GM21528 (cell line): ENCODE measurements around the gene ZP2.
"Not testable (repeated sequence)": the region's sequence is repeated elsewhere in the genome, so short reads cannot be mapped to it uniquely, and the experiment has no call there.

Experiments
- ATAC-seq: cut with Tn5 transposase; IDR thresholded peaks from one replicate; pipeline ENCODE4 v1.9.1; 2021; ENCODE audit warnings: mild to moderate bottlenecking, moderate library complexity; ENCODE audit not compliant: unreplicated experiment, low FRiP score

Gene ZP2

DNA sequence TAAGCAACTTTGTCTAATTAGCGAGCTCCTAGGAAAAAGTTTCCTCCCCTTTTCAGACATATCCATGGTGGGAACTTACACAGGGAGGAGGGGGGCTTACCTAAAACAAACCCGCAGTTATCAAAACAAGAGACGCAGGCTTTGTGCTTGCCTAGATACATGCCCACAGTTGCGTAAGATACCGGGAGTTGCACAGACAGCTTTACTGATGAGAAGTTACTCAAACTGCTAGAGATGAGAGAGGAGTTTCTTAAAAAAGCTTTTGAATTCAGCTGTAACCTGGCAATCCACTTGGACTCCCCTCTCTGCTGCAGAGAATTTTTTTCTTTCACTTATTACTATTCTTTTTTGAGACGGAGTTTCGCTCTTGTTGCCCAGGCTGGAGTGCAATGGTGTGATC is 6.8 kb upstream of the ZP2 start:
- ATAC-seq = no peak

GRCh38 chr16:21217121-21217520 is 5.7 kb upstream of the ZP2 start:
- ATAC-seq = no peak

DNA sequence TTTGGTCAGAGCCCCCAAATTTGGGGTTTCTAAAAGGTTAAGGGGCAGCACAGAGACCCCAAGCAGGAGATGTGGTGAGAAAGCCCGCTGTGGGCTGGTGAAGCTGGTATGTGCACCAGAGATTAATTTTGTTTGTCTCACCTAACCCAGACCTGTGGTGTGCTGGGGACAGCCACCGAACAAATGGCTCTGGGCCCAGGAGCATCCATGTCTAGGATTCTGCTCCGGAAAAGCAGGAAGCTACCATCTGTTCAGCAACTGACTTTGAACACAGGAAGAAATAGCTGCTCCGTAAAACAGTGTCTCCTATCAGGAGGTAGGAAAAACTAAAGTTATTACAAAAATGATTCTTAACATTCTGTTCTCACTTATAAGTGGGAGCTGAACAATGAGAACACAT is 2.7 kb upstream of the ZP2 start:
- ATAC-seq = no peak

DNA sequence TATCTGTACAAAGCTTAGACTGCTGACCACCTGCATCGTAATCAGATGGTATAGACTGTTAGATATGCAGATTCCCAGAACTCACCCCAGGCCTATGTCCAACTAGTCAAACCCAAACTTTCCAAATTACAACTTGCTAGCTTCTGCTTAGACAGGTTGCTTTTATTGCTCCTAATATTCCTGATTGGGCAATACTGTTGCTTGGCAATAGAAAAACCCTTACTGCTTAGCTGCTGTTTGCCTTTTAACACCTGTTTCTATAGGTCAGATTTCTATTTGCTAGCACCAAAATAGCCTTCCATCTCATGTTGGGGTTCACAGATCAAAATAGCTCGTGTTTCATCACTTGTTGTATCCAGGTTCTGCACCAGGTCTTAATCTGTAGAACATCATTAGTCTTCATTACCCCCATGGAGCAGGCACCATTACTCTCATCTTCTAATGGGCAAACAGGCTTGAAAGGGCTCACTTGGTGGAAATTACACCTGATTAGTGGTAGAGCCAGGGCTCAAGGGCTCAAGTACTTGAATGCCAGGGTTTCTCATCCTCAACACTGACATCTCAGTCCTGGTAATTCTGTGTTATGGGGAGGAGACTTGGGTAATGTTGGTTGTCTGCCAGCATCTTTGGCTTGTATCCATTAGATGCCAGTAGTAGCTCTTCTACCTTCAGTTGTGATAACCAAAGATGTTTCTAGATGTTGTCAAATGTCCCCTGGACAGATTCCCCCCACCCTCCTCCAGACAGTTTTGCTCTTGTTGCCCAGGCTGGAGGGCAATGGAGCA is 2.7 kb downstream of the ZP2 start:
- ATAC-seq = no peak

DNA sequence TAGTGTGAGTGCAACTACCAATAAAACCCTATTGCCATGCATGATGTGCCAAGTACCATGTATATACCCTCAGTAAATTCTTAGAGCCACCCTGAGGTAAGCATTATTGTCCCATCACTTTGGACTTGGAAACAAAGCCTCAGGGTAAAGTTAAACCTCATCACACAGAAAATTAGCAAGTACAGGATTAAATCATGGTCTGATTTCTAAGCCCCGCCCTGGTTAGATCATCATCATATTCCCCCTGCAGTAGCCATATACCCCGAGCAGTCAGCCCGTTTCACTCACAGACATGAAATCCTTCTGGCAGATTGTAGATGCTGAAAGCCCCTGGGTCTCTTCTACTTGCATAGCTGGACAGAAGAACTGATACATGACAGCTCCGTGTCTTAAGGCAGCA is 4.8 kb downstream of the ZP2 start:
- ATAC-seq = no peak

GRCh38 chr16:21205303-21205702 is 6.1 kb downstream of the ZP2 start:
- ATAC-seq = no peak

DNA sequence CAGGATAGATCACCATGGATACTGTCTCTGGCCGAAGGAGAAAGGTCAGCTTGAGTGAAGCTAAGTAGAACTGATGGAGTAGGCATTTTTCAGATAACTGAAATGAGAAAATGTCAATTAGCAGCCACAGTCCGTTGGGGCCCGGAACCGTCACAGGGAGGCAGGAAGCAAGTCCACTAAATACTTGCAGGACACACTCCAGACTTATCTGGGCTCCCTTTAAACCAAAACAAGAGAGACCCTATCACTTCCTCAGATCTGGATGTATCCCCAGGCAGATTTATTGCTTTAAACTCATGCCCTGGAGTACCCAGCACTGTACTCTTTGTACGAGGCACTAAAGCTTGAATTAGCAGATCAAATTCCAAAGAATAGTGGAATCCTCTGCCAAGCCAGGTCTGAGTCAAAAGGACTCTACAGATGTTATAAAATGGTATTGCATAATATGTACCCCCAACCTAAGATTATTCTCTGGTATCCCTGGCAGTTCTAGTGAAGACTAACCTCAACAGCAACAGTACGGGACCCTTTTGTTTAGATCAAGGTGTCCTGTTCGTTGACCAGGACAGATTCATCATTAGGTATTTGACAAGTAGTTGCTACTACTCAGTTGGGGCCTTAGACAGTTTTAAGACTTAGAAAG is 8.1 kb downstream of the ZP2 start:
- no peak for ATAC-seq

DNA sequence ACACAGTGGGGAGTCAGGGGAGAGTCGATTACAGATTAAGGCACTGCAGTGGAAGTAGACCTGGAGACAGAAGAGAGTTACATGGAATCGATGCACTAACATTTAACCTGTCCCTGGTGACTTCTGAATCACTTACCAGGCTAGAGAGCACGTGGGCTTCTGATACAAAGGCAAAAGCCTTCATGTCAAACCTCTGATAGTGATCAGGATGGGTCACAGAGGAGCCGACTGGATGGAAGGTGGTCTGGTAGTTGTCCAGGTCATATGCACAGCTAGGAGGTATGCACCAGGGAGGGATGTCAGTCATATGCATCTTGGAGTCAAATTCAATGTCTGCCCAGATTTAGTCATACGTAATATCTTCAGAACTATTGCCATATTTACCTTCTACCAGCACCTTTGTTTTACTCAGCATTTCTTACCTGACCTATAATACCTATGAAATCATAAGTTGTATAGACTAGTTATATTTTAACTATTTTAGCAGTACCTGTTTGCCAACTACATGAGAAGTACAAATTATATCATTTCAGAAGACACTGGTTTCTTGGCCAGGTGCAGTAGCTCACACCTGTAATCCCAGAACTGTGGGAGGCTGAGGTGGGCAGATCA is 11.7 kb downstream of the ZP2 start:
- ATAC-seq = no peak

- ATAC-seq = no peak
Measured at GRCh38 chr16:21197621-21198020, 13.8 kb downstream of the ZP2 start.

DNA sequence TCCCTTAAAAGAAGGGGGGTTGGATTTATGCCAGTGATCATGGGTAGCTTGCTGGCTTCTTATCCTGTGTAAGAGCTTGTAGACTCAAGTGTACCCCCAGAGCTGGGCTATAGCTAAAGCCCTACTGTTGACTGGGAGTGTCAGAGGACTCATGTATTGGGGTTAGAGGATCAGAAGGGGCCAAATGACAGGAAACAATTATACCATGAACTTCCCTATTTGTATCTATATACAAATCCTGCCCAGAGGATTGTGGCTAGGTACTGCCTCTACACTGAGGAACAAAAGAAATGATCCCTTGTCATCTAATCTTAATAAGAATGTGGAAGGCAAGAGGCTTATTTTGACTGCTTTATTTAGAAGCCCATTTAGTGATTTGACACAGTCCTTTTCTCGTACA is 14.3 kb downstream of the ZP2 start:
- ATAC-seq = no peak

DNA sequence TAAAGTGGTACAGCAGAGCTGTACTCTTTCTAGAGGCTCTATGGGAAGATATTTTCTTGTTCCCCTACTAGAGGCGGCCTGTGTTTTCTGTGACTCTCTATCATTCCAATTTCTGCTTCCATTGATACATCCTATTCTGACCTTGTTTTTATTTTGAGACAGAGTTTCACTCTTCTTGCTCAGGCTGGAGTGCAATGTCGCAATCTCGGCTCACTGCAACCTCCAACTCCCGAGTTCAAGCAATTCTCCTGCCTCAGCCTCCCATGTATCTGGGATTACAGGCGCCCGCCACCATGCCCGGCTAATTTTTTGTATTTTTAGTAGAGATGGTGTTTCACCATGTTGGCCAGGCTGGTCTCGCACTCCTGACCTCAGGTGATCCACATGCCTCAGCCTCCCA is 16.0 kb downstream of the ZP2 start:
- not testable (repeated sequence) for ATAC-seq

DNA sequence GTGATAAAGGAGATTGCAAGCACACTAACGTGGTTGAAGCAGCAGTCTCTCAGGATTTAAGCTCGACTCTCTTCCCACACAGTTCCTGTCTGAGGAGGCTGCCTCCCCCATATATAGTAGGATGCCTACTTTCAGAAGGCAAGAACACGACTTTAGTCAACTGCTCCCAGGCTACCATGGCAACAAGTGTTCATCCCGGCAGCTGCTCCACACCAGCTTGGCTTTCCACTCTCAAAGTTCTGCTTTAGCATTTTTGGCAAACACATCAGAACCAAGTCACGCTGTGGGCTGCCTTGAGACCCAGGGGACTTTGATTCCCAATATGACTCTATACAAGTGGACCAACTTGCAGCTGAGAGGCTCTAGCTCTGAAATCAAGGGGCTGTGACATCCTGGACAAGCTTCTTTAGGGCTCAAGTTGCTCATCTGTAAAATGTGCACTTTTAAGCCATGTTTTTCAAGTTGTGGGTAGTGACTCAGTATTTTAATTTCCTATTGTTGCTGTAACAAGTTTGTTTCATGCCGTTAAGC is 16.5 kb downstream of the ZP2 start:
- no peak for ATAC-seq

DNA sequence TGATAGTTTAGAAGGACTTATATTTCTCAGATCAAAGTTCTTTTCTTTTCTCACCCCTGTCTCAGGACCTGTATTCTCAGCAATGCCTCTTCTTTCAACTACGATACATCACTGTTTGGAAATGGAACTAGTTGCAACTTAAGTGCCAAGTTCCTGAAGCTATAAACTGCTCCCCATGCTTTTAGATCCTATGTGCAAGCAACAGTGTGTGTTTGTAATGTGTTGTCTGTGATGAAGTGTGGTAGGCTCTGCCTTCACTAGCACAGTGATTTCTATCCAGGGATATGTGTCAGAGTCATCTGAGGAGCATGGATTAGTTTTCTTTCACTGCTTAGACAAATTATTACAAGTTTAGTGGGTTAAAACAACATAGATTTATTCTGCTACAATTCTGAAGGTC is 18.4 kb downstream of the ZP2 start:
- ATAC-seq = no peak

- ATAC-seq = no peak
Measured at GRCh38 chr16:21190599-21190998, 20.8 kb downstream of the ZP2 start.

DNA sequence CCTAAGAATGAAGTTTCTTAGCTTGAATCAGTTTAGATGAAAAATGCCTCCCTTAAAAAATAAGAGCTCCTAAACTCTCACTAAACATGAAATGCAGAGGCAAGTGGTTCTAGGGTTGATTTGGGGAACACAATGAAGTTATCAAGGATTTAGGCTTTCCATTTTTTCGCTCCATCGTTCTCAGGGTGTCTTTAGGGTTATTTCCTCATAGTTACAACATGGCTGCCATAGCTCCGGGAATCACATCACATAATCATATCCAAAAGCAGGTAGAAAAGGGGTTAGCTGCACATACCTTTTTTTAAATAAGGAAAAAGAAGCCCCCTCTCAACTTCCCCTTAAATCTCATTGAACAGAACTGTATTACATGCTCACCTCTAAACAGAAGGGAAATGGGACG is 21.4 kb downstream of the ZP2 start:
- no peak for ATAC-seq

GRCh38 chr16:21189311-21189710 is 22.1 kb downstream of the ZP2 start:
- ATAC-seq = no peak

DNA sequence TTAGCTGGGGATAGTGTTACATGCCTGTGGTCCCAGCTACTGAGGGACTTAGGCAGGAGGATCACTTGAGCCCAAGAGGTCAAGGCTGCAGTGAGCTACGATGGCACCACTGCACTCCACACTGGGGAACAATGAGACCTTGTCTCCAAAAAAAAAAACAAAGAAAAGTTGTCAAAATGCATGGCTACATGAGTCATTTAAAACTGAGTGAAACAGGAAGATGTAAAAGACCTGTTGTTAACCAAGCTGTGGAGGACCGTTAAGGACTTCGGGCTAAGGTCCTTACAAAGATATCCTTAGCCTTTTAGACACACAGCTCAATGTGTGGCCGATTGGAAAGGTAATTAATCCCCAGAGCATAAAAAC is 25.1 kb downstream of the ZP2 start:
- no peak for ATAC-seq

GRCh38 chr16:21185659-21186325 is 25.6 kb downstream of the ZP2 start:
- no peak for ATAC-seq

DNA sequence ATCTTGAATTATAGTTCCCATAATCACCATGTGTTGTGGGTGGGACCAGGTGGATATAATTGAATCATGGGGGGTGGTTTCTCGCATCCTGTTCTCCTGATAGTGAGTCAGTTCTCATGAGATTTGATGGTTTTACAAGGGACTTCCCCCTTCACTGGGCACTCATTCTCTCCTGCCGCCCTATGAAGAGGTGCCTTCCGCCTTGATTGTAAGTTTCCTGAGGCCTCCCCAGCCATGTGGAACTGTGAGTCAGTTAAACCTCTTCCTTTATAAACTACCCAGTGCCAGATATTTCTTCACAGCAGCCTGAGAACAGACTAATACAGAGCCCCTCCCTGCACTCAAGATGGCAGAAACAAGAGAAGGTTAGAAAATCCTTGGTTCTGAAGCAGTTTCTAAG is 26.5 kb downstream of the ZP2 start:
- no peak for ATAC-seq

DNA sequence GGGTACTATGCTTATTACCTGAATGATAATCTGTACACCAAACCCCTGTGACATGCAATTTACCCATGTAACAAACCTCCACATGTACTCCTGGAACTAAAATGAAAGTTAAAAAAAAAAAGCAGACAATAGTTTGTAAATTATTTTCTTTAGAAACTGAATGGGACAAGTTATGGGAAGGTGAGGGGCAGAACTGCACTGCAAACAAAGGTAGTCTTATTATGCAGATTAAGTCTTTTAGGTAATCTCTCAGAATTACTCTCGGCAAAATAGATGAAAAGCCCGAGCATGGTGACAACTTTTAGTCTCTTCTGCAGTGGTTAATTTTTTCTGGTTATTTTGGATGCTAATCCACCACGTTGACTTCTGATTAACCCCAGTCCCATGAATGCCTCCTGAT is 27.4 kb downstream of the ZP2 start:
- ATAC-seq = no peak

- ATAC-seq = no peak
Measured at GRCh38 chr16:21179983-21180365, 31.4 kb downstream of the ZP2 start.
